Activated CD8-positive, alpha-beta memory T cell treated with anti-CD3 and anti-CD28 coated beads, Interleukin-2, amount 50 U/mL, for 4 hours (primary cell): ENCODE results near the gene AFAP1.

Experiments
- DNase-seq: peaks from one replicate; pipeline ENCODE4 v3.0.0-alpha.2; 2020

The AFAP1 gene

DNA sequence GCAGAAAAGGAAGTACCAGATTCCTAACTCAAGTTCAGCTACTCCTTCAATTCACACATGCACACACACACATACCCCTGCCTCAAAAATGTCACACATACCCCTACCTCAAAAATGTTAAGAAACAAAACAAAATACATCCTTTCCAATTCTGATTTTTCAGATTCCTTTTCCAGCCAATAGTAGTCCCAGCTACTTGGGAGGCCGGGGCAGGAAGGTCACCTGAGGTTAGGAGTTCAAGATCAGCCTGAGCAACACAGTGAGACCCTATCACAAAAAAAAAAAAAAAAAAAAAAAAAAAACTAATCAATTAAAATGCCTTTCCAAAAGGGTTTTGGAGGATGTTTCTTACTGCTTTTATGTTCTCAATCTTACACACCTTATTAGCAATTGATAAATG is 138.0 kb downstream of the AFAP1 start:
- no peak for DNase-seq

GRCh38 chr4:7801001-7801400 is 138.7 kb downstream of the AFAP1 start:
- no peak for DNase-seq

DNA sequence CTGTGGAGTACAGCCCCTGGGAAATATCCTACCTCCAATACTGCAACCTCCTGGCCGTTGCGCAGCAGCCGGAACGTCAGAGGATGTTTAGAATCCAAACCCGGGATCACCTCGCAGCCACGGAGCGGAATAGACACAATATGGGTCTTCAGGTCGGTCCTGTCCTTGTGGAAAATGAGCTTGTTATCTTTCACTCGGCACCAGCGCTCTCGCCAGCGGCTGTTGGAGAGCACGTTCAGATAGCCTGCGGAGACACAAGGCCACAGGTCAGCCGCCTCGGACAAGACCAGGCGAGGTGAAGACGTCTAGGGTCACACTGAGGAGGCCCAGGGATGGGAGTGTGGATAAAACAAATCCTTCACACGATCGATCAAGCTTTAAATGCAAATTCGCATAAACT is 139.3 kb downstream of the AFAP1 start:
- no peak for DNase-seq

GRCh38 chr4:7799736-7800135 is 139.9 kb downstream of the AFAP1 start:
- no peak for DNase-seq

DNA sequence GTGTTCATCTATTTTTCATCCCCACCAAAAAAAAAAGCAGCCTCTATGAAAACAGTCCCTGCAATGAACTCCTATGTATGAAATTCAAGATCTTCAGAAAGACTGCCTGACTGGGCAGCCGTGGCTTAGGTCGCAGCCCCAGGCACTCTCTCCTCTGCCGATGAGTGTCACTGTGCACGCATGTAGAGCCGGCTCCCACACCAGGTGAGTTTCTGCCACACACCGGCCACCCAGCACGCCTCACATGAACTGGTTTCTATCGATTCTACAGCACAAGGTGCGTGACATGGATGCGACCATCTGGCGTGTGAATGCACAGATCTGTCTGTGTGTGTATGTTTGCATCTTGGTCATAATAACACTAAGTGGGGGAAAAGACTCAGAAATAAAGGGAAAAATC is 140.4 kb downstream of the AFAP1 start:
- no peak for DNase-seq

DNA sequence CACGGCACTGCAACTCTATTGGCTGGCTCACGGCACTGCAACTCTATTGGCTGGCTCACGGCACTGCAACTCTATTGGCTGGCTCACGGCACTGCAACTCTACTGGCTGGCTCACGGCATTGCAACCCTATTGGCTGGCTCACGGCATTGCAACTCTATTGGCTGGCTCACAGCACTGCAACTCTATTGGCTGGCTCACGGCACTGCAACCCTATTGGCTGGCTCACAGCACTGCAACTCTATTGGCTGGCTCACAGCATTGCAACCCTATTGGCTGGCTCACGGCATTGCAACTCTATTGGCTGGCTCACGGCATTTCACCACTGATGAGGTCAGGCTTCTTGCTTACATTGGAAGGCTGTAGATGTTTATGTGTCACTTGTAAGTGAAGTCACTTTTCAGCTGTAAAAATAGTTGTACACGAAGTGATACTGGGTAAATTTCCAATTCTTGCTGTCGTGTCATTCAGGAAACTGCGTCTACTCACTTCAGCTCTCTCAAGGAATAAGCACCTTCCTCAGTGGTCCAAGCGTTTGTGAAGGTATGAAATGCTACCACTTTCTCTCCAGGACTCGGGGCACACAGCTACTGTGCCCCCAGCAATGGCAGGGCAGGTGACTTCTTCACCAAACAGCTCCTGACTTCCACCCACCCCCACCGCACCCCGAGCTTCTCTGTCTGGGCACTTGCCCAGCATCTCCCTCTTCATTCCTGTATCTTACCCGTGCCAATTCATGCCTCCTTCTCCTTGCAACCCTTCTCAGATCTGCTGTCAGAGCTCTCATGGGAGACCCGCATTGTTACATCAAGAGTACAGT is 141.3 kb downstream of the AFAP1 start:
- DNase-seq = no peak

- no peak for DNase-seq
These were observed 142.3 kb downstream of the AFAP1 start for GRCh38 chr4:7797330-7797729.

- no peak for DNase-seq
These were observed 143.7 kb downstream of the AFAP1 start for GRCh38 chr4:7795983-7796382.

DNA sequence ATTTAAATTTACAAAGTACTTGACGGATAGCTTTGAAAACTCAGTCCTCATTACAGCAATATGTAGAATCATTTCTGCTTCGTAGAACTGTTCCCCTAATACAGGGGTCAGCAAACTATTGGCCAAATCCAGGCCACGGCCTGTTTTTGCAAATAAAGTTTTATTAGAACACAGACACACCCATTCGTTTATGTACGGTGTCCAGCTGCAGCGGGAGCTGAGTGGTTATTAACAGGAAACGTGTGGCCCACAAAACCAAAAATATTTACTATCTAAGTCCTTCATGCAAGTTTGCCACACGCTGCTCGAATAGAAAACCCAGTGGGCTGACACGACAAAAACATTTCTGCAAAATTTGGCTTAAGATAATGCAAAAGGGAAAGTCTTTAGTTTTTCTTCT is 146.5 kb downstream of the AFAP1 start:
- no peak for DNase-seq

GRCh38 chr4:7792616-7793015 is 147.0 kb downstream of the AFAP1 start:
- no peak for DNase-seq

- no peak for DNase-seq
These were observed 148.7 kb downstream of the AFAP1 start for GRCh38 chr4:7790999-7791398.

DNA sequence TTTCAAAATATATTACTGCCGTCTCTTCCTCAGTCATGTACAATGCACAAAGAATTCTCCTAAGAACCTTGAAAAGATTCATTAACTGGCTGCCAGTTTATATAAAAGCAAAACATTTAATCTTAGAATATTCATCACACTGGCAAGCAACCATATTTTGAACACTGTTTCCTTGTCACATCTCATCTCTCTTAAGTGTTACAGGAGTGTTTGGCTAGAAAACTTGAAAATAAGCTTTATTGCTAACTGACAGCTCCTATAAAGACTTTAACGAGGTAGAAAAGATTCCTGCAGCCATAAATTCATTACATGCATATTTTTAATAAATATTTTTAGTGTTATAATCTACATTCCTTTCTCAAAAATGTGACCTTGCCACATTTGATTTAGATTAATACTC is 149.6 kb downstream of the AFAP1 start:
- DNase-seq = no peak

DNA sequence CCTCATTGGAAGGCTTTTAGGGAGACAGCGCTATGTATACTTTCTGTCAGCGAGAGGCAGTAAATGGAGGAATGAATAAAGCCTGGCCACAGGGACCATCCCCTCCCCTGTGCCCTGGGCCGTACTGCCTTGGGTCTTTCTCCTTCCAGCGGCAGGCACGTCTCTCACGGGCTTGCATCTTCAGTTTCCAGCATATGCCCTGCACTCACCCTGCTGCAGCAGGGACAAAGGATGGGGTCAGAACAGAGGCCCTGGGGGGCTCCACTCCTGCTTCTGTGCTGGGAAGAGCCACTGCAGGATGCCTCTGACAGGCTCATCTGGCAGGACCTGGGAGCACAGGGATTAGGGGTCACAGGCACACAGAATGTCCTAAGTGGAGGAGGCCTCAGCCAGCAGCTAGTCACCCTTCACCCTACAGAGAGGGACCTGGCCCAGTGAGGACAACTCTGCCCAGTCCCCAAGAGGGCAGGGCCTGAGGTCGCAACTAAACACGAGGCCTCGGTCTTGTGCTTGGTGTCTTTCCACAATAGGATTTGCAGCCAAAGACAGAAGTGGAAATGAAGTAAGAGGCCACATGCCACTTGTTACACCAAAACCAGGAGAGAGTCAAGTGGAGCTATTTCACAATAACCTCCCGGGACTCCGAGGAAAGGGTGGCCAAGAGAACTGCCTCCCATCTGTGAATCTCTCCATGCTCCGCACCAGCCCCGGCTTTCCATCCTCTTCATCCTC is 150.8 kb downstream of the AFAP1 start:
- no peak for DNase-seq

DNA sequence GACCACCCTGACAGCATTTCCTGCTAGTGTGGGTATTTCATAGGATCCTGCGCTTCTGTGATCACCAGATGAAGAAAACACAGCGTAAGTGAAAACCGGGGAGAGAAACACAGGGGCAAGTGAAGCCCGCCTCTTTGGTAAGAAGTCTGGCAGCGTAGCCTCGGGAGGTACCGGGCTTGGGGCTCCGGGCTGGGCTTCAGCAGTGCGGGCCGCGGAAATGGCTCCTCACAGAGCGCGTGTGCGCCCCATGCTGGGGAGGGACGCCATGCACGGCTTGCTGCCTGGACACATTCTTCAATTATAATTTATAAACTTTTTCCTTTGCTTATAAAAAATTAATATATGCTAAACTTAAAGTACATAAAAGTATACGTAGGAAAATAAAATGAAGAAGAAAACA is 151.5 kb downstream of the AFAP1 start:
- DNase-seq = no peak

GRCh38 chr4:7787681-7788141 is 151.9 kb downstream of the AFAP1 start:
- DNase-seq = no peak

GRCh38 chr4:7787067-7787466 is 152.6 kb downstream of the AFAP1 start:
- no peak for DNase-seq

DNA sequence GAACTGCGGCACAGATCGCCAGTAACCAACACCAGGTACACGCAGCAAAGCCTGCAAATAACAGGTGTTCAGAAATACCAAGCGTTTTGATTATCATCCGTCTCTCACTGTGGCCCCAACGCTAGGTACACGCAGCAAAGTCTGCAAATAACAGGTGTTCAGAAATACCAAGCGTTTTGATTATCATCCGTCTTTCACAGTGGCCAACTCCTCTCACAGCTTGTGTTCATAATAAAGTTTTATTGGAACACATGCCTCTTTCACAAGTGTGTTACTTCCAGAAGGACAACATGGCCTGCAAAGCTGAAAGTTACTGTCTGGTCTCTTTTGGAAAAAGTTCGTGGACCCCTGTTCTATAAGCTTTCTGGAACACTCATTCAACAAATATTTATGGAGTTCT is 153.1 kb downstream of the AFAP1 start:
- no peak for DNase-seq

- no peak for DNase-seq
These were observed 153.6 kb downstream of the AFAP1 start for GRCh38 chr4:7786040-7786439.

GRCh38 chr4:7785017-7785416 is 154.6 kb downstream of the AFAP1 start:
- DNase-seq = no peak

DNA sequence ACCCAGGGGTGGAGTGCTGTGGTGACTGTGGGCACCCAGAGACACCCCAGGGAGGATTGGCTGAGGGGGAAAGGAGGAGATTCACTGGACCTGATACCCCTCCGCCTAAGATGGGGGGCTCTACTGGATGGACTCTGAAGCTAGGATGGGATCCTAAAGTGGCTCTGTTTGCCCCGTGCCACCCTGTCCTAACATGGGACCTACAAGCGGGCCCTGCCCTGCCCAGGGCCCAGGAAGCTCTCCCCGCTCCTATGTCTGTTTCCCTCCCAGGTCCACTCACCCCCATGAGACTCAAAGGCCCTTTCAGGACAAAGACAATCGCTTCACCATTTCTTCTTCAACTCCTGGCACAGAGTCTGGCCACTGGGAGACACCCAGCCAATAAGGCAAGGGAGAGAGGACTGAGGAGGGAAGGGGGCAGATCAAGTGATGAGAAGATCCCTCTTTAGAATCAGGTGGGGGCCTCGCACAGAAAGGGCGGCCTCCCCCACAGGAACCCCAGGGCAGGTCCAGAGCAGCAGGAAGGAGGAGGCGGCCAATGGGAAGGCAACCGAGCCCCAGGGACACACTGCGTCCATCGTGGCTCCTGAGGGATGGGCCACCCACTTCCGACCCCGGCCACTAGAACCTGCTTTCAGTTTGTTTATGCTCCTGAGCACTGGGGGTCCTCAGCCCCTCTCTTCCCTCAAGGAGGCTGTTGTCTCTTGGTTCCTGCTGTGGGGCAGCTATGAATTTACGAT is 155.4 kb downstream of the AFAP1 start:
- DNase-seq = no peak

- DNase-seq = no peak
These were observed 156.1 kb downstream of the AFAP1 start for GRCh38 chr4:7783541-7783940.

DNA sequence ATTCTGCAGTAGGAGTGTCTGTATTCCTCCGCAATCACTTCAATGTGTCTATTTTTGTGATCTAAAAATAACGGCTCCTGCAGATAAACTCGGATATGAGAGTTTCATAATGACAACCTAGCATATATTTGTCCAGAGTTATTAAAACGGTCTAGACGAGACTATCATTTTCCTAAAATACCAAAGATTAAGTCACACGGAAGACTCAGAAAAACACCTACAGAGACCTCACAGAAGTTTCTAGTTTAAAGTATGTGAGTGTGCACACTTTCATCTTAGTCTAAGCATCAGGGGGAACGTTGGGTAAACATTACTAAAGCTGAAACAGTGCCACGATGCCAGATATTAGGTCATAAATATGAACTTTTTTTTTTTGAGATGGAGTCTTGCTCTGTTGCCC is 156.9 kb downstream of the AFAP1 start:
- DNase-seq = no peak

DNA sequence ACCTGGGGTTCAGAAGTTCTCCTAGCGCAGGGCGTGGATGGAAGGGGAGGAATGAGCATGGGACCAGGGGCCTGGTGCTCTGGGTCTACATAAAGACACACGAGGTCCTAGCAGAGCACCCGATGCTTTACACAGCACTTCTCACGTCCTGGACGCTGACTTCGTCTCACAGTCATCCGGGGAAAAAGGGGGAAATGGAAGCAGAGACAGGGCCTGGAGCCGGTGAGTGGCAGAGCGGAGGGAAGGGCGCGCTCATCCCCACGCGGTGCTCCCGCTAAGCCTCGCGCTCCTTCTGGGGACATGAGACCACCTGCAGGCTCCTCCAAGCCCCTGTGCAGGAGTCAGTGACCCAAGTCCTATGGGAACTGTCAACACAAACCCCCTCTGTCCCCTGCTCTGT is 157.7 kb downstream of the AFAP1 start:
- DNase-seq = no peak

GRCh38 chr4:7781366-7781765 is 158.3 kb downstream of the AFAP1 start:
- DNase-seq = no peak
